Measurements from ENCODE around the gene SETDB2.

The SETDB2 gene

DNA sequence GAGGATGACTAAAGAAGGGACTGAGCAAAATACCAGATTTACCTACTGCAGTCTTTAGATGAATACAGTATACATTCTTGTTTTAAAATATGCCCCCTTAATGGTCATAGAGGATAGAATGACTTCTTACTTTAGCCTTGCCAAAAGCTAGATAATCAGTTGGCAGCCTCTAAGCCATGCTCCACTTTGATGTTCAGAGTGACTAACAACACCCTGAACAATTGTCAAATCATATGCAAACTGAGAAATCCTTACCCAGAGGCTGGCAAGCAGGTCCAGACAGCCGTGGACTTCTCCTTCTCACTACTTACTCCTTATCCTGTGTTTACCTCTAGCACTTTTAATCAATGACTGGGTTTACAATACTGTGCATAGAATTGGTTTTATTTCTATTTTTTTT lies 28.1 kb downstream of the SETDB2 start:
- Histone ChIP-seq H2AFZ (no peak overlapping the region), H3K4me1 (no peaks in the 10 kb centered on the region), H3K9ac (no peak overlapping the region), H3K36me3 (ENCODE audit: control insufficient read depth, insufficient read depth, low read length) (no peaks in the 10 kb centered on the region), H3K27ac (no peak overlapping the region), H3K79me2 (no peaks in the 10 kb centered on the region), H3K27me3 (ENCODE audit: control insufficient read depth, insufficient read depth, low read length) (no peaks in the 10 kb centered on the region), H3K9me3 (ENCODE audit: control insufficient read depth, low read length) (no peaks in the 10 kb centered on the region), H3K4me3 (ENCODE audit: low read depth, low read length) (no peak overlapping the region), H3K4me2 (ENCODE audit: low read length) (no peak overlapping the region)
- TF ChIP-seq, protein P1, sequence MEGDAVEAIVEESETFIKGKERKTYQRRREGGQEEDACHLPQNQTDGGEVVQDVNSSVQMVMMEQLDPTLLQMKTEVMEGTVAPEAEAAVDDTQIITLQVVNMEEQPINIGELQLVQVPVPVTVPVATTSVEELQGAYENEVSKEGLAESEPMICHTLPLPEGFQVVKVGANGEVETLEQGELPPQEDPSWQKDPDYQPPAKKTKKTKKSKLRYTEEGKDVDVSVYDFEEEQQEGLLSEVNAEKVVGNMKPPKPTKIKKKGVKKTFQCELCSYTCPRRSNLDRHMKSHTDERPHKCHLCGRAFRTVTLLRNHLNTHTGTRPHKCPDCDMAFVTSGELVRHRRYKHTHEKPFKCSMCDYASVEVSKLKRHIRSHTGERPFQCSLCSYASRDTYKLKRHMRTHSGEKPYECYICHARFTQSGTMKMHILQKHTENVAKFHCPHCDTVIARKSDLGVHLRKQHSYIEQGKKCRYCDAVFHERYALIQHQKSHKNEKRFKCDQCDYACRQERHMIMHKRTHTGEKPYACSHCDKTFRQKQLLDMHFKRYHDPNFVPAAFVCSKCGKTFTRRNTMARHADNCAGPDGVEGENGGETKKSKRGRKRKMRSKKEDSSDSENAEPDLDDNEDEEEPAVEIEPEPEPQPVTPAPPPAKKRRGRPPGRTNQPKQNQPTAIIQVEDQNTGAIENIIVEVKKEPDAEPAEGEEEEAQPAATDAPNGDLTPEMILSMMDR (IDR thresholded peaks at IDR 0.05) = no peak

DNA sequence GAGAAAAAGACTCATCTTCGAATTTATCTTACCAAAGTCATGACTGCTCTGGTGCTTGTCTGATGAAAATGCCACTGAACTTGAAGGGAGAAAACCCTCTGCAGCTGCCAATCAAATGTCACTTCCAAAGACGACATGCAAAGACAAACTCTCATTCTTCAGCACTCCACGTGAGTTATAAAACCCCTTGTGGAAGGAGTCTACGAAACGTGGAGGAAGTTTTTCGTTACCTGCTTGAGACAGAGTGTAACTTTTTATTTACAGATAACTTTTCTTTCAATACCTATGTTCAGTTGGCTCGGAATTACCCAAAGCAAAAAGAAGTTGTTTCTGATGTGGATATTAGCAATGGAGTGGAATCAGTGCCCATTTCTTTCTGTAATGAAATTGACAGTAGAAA lies 32.5 kb downstream of the SETDB2 start:
- no peaks in the 10 kb centered on the region for H3K9me3 ChIP-seq (ENCODE audit: control insufficient read depth, low read length)
- no peaks in the 10 kb centered on the region for H3K79me2 ChIP-seq
- H3K27me3 ChIP-seq (ENCODE audit: control insufficient read depth, insufficient read depth, low read length) = no peaks in the 10 kb centered on the region
- no peak overlapping the region for H2AFZ ChIP-seq
- H3K4me3 ChIP-seq (ENCODE audit: low read depth, low read length) = no peak overlapping the region
- no peak overlapping the region for H3K4me2 ChIP-seq (ENCODE audit: low read length)
- H3K36me3 ChIP-seq (ENCODE audit: control insufficient read depth, insufficient read depth, low read length) = no peaks in the 10 kb centered on the region
- H3K4me1 ChIP-seq = no peaks in the 10 kb centered on the region
- TF ChIP-seq, protein P1 (IDR thresholded peaks at IDR 0.05) = no peak
- H3K27ac ChIP-seq = no peak overlapping the region
- H3K9ac ChIP-seq = no peak overlapping the region

DNA sequence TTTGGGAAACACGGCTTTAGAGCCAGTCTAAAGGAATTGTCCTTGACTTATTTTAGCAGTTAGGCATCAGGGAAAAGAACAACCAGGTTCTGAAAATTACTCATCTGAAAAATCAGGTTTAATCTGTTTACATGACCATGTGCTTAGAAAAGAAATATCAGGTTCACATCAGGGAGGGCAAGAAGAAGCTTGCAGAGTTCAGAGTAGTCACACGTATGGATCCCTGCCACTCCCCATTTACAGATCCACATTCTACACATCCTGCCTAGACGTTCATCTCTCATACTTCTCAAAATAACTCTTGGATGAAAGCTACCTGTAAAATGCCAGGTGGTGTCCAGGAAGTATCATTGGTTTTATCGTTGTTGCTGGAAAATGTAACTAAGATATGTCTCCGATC lies 37.7 kb downstream of the SETDB2 start:
- H3K9ac ChIP-seq = no peak overlapping the region
- no peak overlapping the region for H3K4me2 ChIP-seq (ENCODE audit: low read length)
- TF ChIP-seq, protein P1 (IDR thresholded peaks at IDR 0.05) = no peak
- no peaks in the 10 kb centered on the region for H3K36me3 ChIP-seq (ENCODE audit: control insufficient read depth, insufficient read depth, low read length)
- H3K4me3 ChIP-seq (ENCODE audit: low read depth, low read length) = no peak overlapping the region
- H3K27ac ChIP-seq = no peak overlapping the region
- no peaks in the 10 kb centered on the region for H3K9me3 ChIP-seq (ENCODE audit: control insufficient read depth, low read length)
- H3K4me1 ChIP-seq = no peaks in the 10 kb centered on the region
- H3K79me2 ChIP-seq = no peaks in the 10 kb centered on the region
- H3K27me3 ChIP-seq (ENCODE audit: control insufficient read depth, insufficient read depth, low read length) = no peaks in the 10 kb centered on the region
- no peak overlapping the region for H2AFZ ChIP-seq

DNA sequence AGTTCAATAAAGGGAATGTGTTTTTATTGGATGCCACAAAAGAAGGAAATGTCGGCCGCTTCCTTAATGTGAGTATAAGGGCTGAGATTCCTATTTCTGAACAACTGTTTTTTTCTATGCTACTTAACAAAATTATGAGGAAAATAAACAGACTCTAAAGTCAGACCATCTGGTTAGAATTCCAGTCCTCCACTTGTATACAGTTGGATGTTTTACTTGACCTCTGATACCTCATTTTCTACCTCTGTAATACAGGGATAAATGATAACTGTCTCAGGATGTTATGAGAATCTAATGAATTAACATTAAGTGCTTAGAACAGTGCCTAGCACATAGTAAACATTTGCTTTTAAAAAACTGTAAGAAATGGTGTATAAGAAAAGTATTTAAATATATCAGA lies 44.5 kb downstream of the SETDB2 start:
- Histone ChIP-seq H3K4me1 (no peaks in the 10 kb centered on the region), H2AFZ (no peak overlapping the region), H3K27ac (no peak overlapping the region), H3K9ac (no peak overlapping the region), H3K27me3 (ENCODE audit: control insufficient read depth, insufficient read depth, low read length) (no peaks in the 10 kb centered on the region), H3K9me3 (ENCODE audit: control insufficient read depth, low read length) (no peaks in the 10 kb centered on the region), H3K79me2 (no peaks in the 10 kb centered on the region), H3K4me2 (ENCODE audit: low read length) (no peak overlapping the region), H3K4me3 (ENCODE audit: low read depth, low read length) (no peak overlapping the region), H3K36me3 (ENCODE audit: control insufficient read depth, insufficient read depth, low read length) (no peaks in the 10 kb centered on the region)
- TF ChIP-seq, protein P1 (IDR thresholded peaks at IDR 0.05) = no peak

DNA sequence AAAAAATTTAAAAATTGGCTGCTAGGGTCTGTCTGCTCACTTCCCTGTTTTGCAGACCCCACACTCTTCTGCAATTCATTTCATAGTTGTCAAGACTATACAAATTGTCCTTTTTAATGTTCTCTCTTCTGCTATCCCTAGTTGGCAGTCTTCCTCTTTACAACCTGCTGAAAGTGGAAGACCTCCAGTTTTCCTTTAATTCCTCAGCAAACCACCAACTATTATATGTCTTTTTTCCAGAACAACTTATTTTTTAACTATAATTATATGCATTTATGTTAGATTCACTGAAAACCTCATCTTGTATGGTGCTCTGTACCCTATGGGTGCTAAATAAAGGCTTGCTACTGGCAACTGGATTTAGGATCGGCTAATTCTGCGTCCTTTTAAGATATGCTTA lies 50.6 kb downstream of the SETDB2 start:
- no peaks in the 10 kb centered on the region for H3K79me2 ChIP-seq
- no peaks in the 10 kb centered on the region for H3K9me3 ChIP-seq (ENCODE audit: control insufficient read depth, low read length)
- H3K4me1 ChIP-seq = no peaks in the 10 kb centered on the region
- H3K9ac ChIP-seq = no peak overlapping the region
- no peaks in the 10 kb centered on the region for H3K36me3 ChIP-seq (ENCODE audit: control insufficient read depth, insufficient read depth, low read length)
- TF ChIP-seq, protein P1 (IDR thresholded peaks at IDR 0.05) = no peak
- no peaks in the 10 kb centered on the region for H3K27me3 ChIP-seq (ENCODE audit: control insufficient read depth, insufficient read depth, low read length)
- H3K27ac ChIP-seq = no peak overlapping the region
- peak overlapping the region; percentile 78 for H3K4me2 ChIP-seq (ENCODE audit: low read length)
- no peak overlapping the region for H2AFZ ChIP-seq
- H3K4me3 ChIP-seq (ENCODE audit: low read depth, low read length) = peak overlapping the region; percentile 71

All from parathyroid adenoma (tissue), 2 donors.